Osteoblast (primary cell): ENCODE measurements around the gene ERBB4. TPM values are rescaled to one million over a fixed set of nuclear protein-coding genes. Genes with fewer than 3 reads are reported as not detected.
"Not testable (repeated sequence)": the region's sequence is repeated elsewhere in the genome, so short reads cannot be mapped to it uniquely, and the experiment has no call there.

ENCODE experiments used
- DNase-seq: peaks from one replicate; pipeline ENCODE4 v3.0.0; 2011; ENCODE audit warnings: low spot score, mixed read lengths; ENCODE audit not compliant: insufficient read length; ENCODE audit errors: missing footprints
- H2AFZ ChIP-seq: 2 replicates; pipeline ENCODE4 v1.6.0; 2011; ENCODE audit warnings: mild to moderate bottlenecking, low read length
- H3K27ac ChIP-seq: 2 replicates; pipeline ENCODE4 v1.5.1; 2011; ENCODE audit warnings: mild to moderate bottlenecking, low read depth, low read length, moderate library complexity
- H3K27me3 ChIP-seq: 2 replicates; pipeline ENCODE4 v1.6.0; 2012; ENCODE audit warnings: mild to moderate bottlenecking, control low read depth, inconsistent platforms, low read length, moderate library complexity; ENCODE audit not compliant: insufficient read depth
- H3K36me3 ChIP-seq: 2 replicates; pipeline ENCODE4 v1.5.1; 2011; ENCODE audit warnings: mild to moderate bottlenecking, low read length, control low read depth, moderate library complexity; ENCODE audit not compliant: insufficient read depth
- H3K4me1 ChIP-seq: 2 replicates; pipeline ENCODE4 v1.5.1; 2011; ENCODE audit warnings: mild to moderate bottlenecking, low read length, control low read depth, moderate library complexity; ENCODE audit not compliant: insufficient read depth
- H3K4me2 ChIP-seq: 2 replicates; pipeline ENCODE4 v1.6.0; 2011; ENCODE audit warnings: mild to moderate bottlenecking, low read length; ENCODE audit not compliant: insufficient read depth
- H3K4me3 ChIP-seq: fragments of 200-600 bp; sonication (generic); 3 replicates; pipeline ENCODE4 v1.5.1; 2012; ENCODE audit warnings: mild to moderate bottlenecking, low read length, inconsistent platforms; ENCODE audit not compliant: insufficient read depth
- H3K79me2 ChIP-seq: 2 replicates; pipeline ENCODE4 v1.6.0; 2012; ENCODE audit warnings: mild to moderate bottlenecking, low read length, control low read depth, inconsistent platforms; ENCODE audit not compliant: insufficient read depth
- H3K9me3 ChIP-seq: 2 replicates; pipeline ENCODE4 v1.5.1; 2011; ENCODE audit warnings: low read depth, low read length, control low read depth
- H4K20me1 ChIP-seq: 2 replicates; pipeline ENCODE4 v1.6.0; 2012; ENCODE audit warnings: mild to moderate bottlenecking, low read length, control low read depth; ENCODE audit not compliant: insufficient read depth
- total RNA-seq: library from RNA; depleted of rRNA; stranded (reverse); fragments of >200 nt; gene quantifications from 2 replicates; pipeline ENCODE4 v1.2.3, GENCODE V29; 2012
- TF ChIP-seq, protein P1 (sequence below): IDR thresholded peaks from 2 replicates; pipeline ENCODE4 v1.5.1; 2011; ENCODE audit warnings: mild to moderate bottlenecking, low read depth, low read length, moderate library complexity; ENCODE audit errors: extremely low read depth

The ERBB4 gene
- total RNA-seq, 1 donor = under 0.01 TPM

DNA sequence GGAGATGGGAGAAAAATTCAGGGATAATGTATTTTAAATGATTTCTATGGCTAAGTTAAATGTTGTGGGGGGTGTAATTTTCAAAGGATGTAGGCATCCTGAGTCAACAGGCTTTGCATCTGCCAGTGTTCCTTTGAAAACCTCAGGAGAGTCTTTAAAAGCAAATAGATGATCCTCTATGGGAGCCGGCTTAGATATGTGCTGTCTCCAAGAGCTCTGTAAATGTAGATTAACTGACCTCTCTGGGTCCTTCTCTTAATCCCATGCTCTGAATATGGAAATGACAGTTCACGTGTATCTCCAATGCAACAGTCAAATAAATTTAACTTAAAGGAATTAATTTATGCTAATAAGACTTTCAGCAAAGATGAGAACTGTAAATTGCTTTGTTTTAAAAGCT, 292.7 kb downstream of the ERBB4 start:
- H3K4me2 ChIP-seq = no peak overlapping the region
- H3K27ac ChIP-seq = no peak overlapping the region
- no peak overlapping the region for H3K4me3 ChIP-seq
- H3K79me2 ChIP-seq = no peaks in the 10 kb centered on the region
- no peak for DNase-seq
- H3K9me3 ChIP-seq = no peaks in the 10 kb centered on the region
- no peaks in the 10 kb centered on the region for H3K36me3 ChIP-seq
- no peaks in the 10 kb centered on the region for H3K4me1 ChIP-seq
- no peak overlapping the region for H2AFZ ChIP-seq
- H4K20me1 ChIP-seq = no peaks in the 10 kb centered on the region
- TF ChIP-seq, protein P1, sequence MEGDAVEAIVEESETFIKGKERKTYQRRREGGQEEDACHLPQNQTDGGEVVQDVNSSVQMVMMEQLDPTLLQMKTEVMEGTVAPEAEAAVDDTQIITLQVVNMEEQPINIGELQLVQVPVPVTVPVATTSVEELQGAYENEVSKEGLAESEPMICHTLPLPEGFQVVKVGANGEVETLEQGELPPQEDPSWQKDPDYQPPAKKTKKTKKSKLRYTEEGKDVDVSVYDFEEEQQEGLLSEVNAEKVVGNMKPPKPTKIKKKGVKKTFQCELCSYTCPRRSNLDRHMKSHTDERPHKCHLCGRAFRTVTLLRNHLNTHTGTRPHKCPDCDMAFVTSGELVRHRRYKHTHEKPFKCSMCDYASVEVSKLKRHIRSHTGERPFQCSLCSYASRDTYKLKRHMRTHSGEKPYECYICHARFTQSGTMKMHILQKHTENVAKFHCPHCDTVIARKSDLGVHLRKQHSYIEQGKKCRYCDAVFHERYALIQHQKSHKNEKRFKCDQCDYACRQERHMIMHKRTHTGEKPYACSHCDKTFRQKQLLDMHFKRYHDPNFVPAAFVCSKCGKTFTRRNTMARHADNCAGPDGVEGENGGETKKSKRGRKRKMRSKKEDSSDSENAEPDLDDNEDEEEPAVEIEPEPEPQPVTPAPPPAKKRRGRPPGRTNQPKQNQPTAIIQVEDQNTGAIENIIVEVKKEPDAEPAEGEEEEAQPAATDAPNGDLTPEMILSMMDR = no peak
- no peaks in the 10 kb centered on the region for H3K27me3 ChIP-seq

GRCh38 chr2:212242724-212243123, 295.9 kb downstream of the ERBB4 start:
- H3K27me3 ChIP-seq = no peaks in the 10 kb centered on the region
- no peaks in the 10 kb centered on the region for H3K4me1 ChIP-seq
- H3K4me2 ChIP-seq = no peak overlapping the region
- no peak for DNase-seq
- H3K4me3 ChIP-seq = no peak overlapping the region
- H3K36me3 ChIP-seq = no peaks in the 10 kb centered on the region
- TF ChIP-seq, protein P1 = no peak
- H4K20me1 ChIP-seq = no peaks in the 10 kb centered on the region
- no peaks in the 10 kb centered on the region for H3K9me3 ChIP-seq
- no peak overlapping the region for H2AFZ ChIP-seq
- H3K79me2 ChIP-seq = no peaks in the 10 kb centered on the region
- no peak overlapping the region for H3K27ac ChIP-seq

DNA sequence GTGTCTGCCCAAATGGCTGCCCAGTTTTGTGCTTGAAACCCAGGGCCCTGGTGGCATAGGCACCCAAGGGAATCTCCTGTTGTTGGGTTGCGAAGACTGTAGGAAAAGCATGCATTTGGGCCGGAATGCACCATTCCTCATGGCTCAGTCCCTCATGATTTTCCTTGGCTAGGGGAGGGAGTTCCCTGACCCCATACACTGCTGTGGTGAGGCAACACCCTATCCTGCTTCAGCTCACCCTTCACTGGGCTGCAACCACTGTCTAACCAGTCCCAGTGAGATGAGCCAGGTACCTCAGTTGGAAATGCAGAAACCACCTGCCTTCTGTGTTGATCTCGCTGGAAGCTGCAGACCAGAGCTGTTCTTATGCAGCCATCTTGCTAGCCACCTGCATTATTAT, 300.4 kb downstream of the ERBB4 start:
- H2AFZ ChIP-seq, H3K4me2 ChIP-seq, H4K20me1 ChIP-seq, H3K79me2 ChIP-seq, H3K27ac ChIP-seq, H3K4me1 ChIP-seq, H3K36me3 ChIP-seq, H3K9me3 ChIP-seq, H3K27me3 ChIP-seq, H3K4me3 ChIP-seq, DNase-seq: not testable (repeated sequence)

DNA sequence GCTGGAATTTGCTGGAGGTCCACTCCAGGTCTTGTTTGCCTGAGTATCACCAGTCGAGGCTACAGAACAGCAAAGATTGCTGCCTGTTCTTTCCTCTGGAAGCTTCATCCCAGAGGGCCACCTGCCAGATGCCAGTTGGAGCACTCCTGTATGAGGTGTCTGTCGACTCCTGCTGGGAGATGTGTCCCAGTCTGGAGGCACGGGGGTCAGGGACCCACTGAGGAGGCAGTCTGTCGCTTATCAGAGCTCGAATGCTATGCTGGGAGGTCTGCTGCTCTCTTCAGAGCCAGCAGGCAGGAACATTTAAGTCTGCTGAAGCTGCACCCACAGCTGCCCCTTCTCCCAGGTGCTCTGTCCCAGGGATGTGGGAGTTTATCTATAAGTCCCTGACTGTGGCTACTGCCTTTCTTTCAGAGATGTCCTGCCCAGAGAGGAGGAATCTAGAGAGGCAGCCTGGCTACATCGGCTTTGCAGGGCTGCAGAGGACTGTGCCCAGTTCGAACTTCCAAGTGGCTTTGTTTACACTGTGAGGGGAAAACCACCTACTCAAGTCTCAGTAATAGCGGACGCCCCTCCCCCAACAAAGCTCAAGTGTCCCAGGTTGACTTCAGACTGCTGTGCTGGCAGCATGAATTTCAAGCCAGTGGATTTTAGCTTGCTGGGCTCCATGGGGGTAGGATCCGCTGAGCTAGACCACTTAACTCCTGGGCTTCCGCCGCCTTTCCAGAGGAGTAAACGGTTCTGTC, 301.1 kb downstream of the ERBB4 start:
- no peak overlapping the region for H3K27ac ChIP-seq
- no peaks in the 10 kb centered on the region for H3K79me2 ChIP-seq
- no peak overlapping the region for H2AFZ ChIP-seq
- H3K9me3 ChIP-seq = no peaks in the 10 kb centered on the region
- DNase-seq = no peak
- H3K4me2 ChIP-seq = no peak overlapping the region
- H3K36me3 ChIP-seq = no peaks in the 10 kb centered on the region
- H3K4me1 ChIP-seq = no peaks in the 10 kb centered on the region
- H3K27me3 ChIP-seq = no peaks in the 10 kb centered on the region
- no peak overlapping the region for H3K4me3 ChIP-seq
- TF ChIP-seq, protein P1 = no peak
- H4K20me1 ChIP-seq = no peaks in the 10 kb centered on the region
